Thoracic aorta (tissue), 2 donors: ENCODE data around the gene FKBP14. TPM values are rescaled to one million over a fixed set of nuclear protein-coding genes. Genes with fewer than 3 reads are reported as not detected.
"Not testable (repeated sequence)": the region's sequence is repeated elsewhere in the genome, so short reads cannot be mapped to it uniquely, and the experiment has no call there.

Experiments used
- ATAC-seq: fragments of 150-250 bp; one replicate; pipeline ENCODE4 v1.8.0; 2017; ENCODE audit warnings: low read depth; ENCODE audit not compliant: insufficient number of reproducible peaks, low FRiP score
- DNase-seq: peaks from one replicate; pipeline ENCODE4 v3.0.0-alpha.2; 2020; ENCODE audit warnings: low spot score
- H3K27ac ChIP-seq, 2 donors: fragments of 200-600 bp; sonication (generic); 1 replicate in 1 of 2; 2 replicates in 1 of 2; pipeline ENCODE4 v1.5.1; 2016; ENCODE audit warnings: mild to moderate bottlenecking in 2 of 2, moderate library complexity in 2 of 2
- H3K27me3 ChIP-seq: fragments of 200-600 bp; sonication (generic); replicated peaks from 2 replicates; pipeline ENCODE4 v1.6.0; 2016; ENCODE audit warnings: mild to moderate bottlenecking; ENCODE audit not compliant: insufficient read depth
- H3K36me3 ChIP-seq: fragments of 200-600 bp; sonication (generic); one replicate; pipeline ENCODE4 v1.5.1; 2016
- H3K4me1 ChIP-seq, 2 donors: fragments of 200-600 bp; sonication (generic); 1 replicate in 1 of 2; 2 replicates in 1 of 2; pipeline versions ENCODE4 v1.5.1 to v1.6.0; 2016; ENCODE audit warnings: low read depth in 2 of 2, mild to moderate bottlenecking in 1 of 2; ENCODE audit not compliant: control insufficient read depth in 1 of 2
- H3K4me3 ChIP-seq: fragments of 200-600 bp; sonication (generic); 2 replicates; pipeline ENCODE4 v1.5.1; 2016; ENCODE audit warnings: mild to moderate bottlenecking
- H3K9me3 ChIP-seq: fragments of 200-600 bp; sonication (generic); 2 replicates; pipeline ENCODE4 v1.5.1; 2016
- CTCF ChIP-seq: fragments of 200-600 bp; sonication (generic); IDR thresholded peaks from one replicate; pipeline ENCODE4 v1.5.1; 2019; ENCODE audit warnings: antibody characterized with exemption
- total RNA-seq, 2 donors: library from RNA; depleted of rRNA; stranded (reverse); fragments of >200 nt; gene quantifications; one replicate each; pipeline versions ENCODE4 v1.1.0 to v1.2.3, GENCODE V29; 2016

The FKBP14 gene
- total RNA-seq, 2 donors from 2014 or later = 12.6 to 15.2 TPM

- no peak for ATAC-seq
- H3K4me1 ChIP-seq = peaks cover 4 to 20% of the 10 kb centered on the region in 2 donors
These were observed 56.8 kb downstream of the FKBP14 start for GRCh38 chr7:29969738-29970137.

GRCh38 chr7:29968683-29969395 is 57.7 kb downstream of the FKBP14 start:
- Histone ChIP-seq H3K36me3 (no peaks in the 10 kb centered on the region), H3K27ac (no peak overlapping the region), H3K4me1 (peaks cover 4 to 20% of the 10 kb centered on the region in 2 donors), H3K27me3 (no peaks in the 10 kb centered on the region), H3K9me3 (no peaks in the 10 kb centered on the region), H3K4me3 (no peak overlapping the region)
- ATAC-seq = no peak
- no peak for TF ChIP-seq CTCF
- no peak for DNase-seq

More at GRCh38 chr7:29969738-29970137, 56.8 kb downstream of the FKBP14 start:
- TF ChIP-seq CTCF = no peak
- H3K36me3 ChIP-seq = no peaks in the 10 kb centered on the region
- no peaks in the 10 kb centered on the region for H3K9me3 ChIP-seq
- H3K27ac ChIP-seq = no peak overlapping the region
- DNase-seq = no peak
- no peaks in the 10 kb centered on the region for H3K27me3 ChIP-seq
- H3K4me3 ChIP-seq = no peak overlapping the region

- Histone ChIP-seq H3K4me3 (no peak overlapping the region), H3K9me3 (no peaks in the 10 kb centered on the region), H3K4me1 (peaks cover 4 to 20% of the 10 kb centered on the region in 2 donors), H3K36me3 (no peaks in the 10 kb centered on the region), H3K27ac (peak overlapping the region in 1 of 2 donors; percentile 8), H3K27me3 (no peaks in the 10 kb centered on the region)
- no peak for TF ChIP-seq CTCF
- DNase-seq = no peak
- no peak for ATAC-seq
These were observed 61.5 kb downstream of the FKBP14 start for GRCh38 chr7:29965030-29965429.

- no peak overlapping the region for H3K27ac ChIP-seq
- ATAC-seq = no peak
These were observed 64.5 kb downstream of the FKBP14 start for GRCh38 chr7:29962035-29962434.

GRCh38 chr7:29961611-29962010 is 64.9 kb downstream of the FKBP14 start:
- H3K27me3 ChIP-seq, H3K27ac ChIP-seq, H3K4me3 ChIP-seq, ATAC-seq, H3K9me3 ChIP-seq, DNase-seq, H3K36me3 ChIP-seq: not testable (repeated sequence)
- peaks cover 4 to 17% of the 10 kb centered on the region in 2 donors for H3K4me1 ChIP-seq

More at GRCh38 chr7:29962035-29962434, 64.5 kb downstream of the FKBP14 start:
- H3K4me3 ChIP-seq = no peak overlapping the region
- peaks cover 4 to 20% of the 10 kb centered on the region in 2 donors for H3K4me1 ChIP-seq
- DNase-seq = no peak
- no peaks in the 10 kb centered on the region for H3K9me3 ChIP-seq
- H3K27me3 ChIP-seq = no peaks in the 10 kb centered on the region
- no peaks in the 10 kb centered on the region for H3K36me3 ChIP-seq
- TF ChIP-seq CTCF = no peak

Other genes starting within 250 kb of the FKBP14 start
- 1 to 10 TPM; 2.4 to 3.7 TPM for gene WIPF3, start 220.2 kb downstream of the FKBP14 start, total RNA-seq
- 10 to 100 TPM; 58.1 to 75.3 TPM for gene SCRN1, start 36.9 kb downstream of the FKBP14 start, total RNA-seq
- gene PLEKHA8, start 1.7 kb upstream of the FKBP14 start, total RNA-seq = 10 to 100 TPM in 1 of 2 donors, 1 to 10 TPM in 1; 6.6 to 10.0 TPM
- 10 to 100 TPM; 71.1 to 80.1 TPM for gene MTURN, start 108.3 kb upstream of the FKBP14 start, total RNA-seq